ENCODE results near the gene HSPA1A. TPM values are rescaled to one million over a fixed set of nuclear protein-coding genes. Genes with fewer than 3 reads are reported as not detected.
A peak's percentile ranks its signal among the peaks of the same experiment; 100 is the strongest.

The HSPA1A gene
- total RNA-seq, 2 donors from 2014 or later: 240 to 354 TPM

GRCh38 chr6:31831350-31832215 lies 16.2 kb downstream of the HSPA1A start:
- DNase-seq (ENCODE audit: low spot score): no peak
- peak overlapping the region; percentile 91 for H3K4me3 ChIP-seq

GRCh38 chr6:31834367-31835250 lies 19.3 kb downstream of the HSPA1A start:
- DNase-seq (ENCODE audit: low spot score): no peak
- peak overlapping the region; percentile 88 to 92 for H3K27ac ChIP-seq
- no peaks in the 10 kb centered on the region for H3K27me3 ChIP-seq (replicated peaks; ENCODE audit: insufficient read depth)
- ATAC-seq (ENCODE audit: insufficient number of reproducible peaks, low FRiP score, low read depth): peak; percentile 51
- H3K36me3 ChIP-seq: peaks cover 26% of the 10 kb centered on the region
- TF ChIP-seq CTCF (IDR thresholded peaks at IDR 0.05): no peak
- H3K9me3 ChIP-seq: no peaks in the 10 kb centered on the region
- H3K4me1 ChIP-seq (ENCODE audit: control insufficient read depth in 1 of 2, low read depth in 2 of 2): peaks cover 44 to 57% of the 10 kb centered on the region in 2 donors
- H3K4me3 ChIP-seq: peak overlapping the region; percentile 98

More at GRCh38 chr6:31831350-31832215, 16.2 kb downstream of the HSPA1A start:
- no peaks in the 10 kb centered on the region for H3K9me3 ChIP-seq
- no peaks in the 10 kb centered on the region for H3K27me3 ChIP-seq (replicated peaks; ENCODE audit: insufficient read depth)
- ATAC-seq (ENCODE audit: insufficient number of reproducible peaks, low FRiP score, low read depth): no peak
- H3K27ac ChIP-seq: peak overlapping the region in 1 of 2 donors; percentile 76
- H3K4me1 ChIP-seq (ENCODE audit: control insufficient read depth in 1 of 2, low read depth in 2 of 2): peaks cover 25 to 38% of the 10 kb centered on the region in 2 donors
- no peaks in the 10 kb centered on the region for H3K36me3 ChIP-seq
- TF ChIP-seq CTCF (IDR thresholded peaks at IDR 0.05): no peak

GRCh38 chr6:31836047-31836473 lies 20.7 kb downstream of the HSPA1A start:
- no peaks in the 10 kb centered on the region for H3K9me3 ChIP-seq
- no peak for ATAC-seq (ENCODE audit: insufficient number of reproducible peaks, low FRiP score, low read depth)
- no peak for TF ChIP-seq CTCF (IDR thresholded peaks at IDR 0.05)
- H3K27ac ChIP-seq: peak overlapping the region; percentile 27 to 92
- DNase-seq (ENCODE audit: low spot score): no peak
- peaks cover 41 to 52% of the 10 kb centered on the region in 2 donors for H3K4me1 ChIP-seq (ENCODE audit: control insufficient read depth in 1 of 2, low read depth in 2 of 2)
- peaks cover 40% of the 10 kb centered on the region for H3K36me3 ChIP-seq
- no peaks in the 10 kb centered on the region for H3K27me3 ChIP-seq (replicated peaks; ENCODE audit: insufficient read depth)
- H3K4me3 ChIP-seq: peak overlapping the region; percentile 98

- no peak for TF ChIP-seq CTCF (IDR thresholded peaks at IDR 0.05)
- H3K4me1 ChIP-seq (ENCODE audit: control insufficient read depth in 1 of 2, low read depth in 2 of 2): peaks cover 35 to 46% of the 10 kb centered on the region in 2 donors
- no peak for DNase-seq (ENCODE audit: low spot score)
- no peaks in the 10 kb centered on the region for H3K27me3 ChIP-seq (replicated peaks; ENCODE audit: insufficient read depth)
- peak overlapping the region; percentile 27 to 92 for H3K27ac ChIP-seq
- H3K4me3 ChIP-seq: peak overlapping the region; percentile 98
- peaks cover 40% of the 10 kb centered on the region for H3K36me3 ChIP-seq
- no peaks in the 10 kb centered on the region for H3K9me3 ChIP-seq
- no peak for ATAC-seq (ENCODE audit: insufficient number of reproducible peaks, low FRiP score, low read depth)
Measured at GRCh38 chr6:31836474-31837368, 21.4 kb downstream of the HSPA1A start.

Measured in thoracic aorta (tissue), 2 donors.